Panc1 (cell line): ENCODE results near the gene SLC35E3.

Experiments
- SIN3A ChIP-seq: IDR thresholded peaks from 2 replicates; pipeline ENCODE4 v1.6.1; 2012; ENCODE audit warnings: low read depth, mild to moderate bottlenecking, low read length, moderate library complexity, borderline replicate concordance; ENCODE audit not compliant: insufficient read depth
- TF ChIP-seq, protein P1 (sequence below): fragments of 450-650 bp; IDR thresholded peaks from 2 replicates; pipeline ENCODE4 v1.5.1; 2017; ENCODE audit warnings: mild to moderate bottlenecking

DNA sequence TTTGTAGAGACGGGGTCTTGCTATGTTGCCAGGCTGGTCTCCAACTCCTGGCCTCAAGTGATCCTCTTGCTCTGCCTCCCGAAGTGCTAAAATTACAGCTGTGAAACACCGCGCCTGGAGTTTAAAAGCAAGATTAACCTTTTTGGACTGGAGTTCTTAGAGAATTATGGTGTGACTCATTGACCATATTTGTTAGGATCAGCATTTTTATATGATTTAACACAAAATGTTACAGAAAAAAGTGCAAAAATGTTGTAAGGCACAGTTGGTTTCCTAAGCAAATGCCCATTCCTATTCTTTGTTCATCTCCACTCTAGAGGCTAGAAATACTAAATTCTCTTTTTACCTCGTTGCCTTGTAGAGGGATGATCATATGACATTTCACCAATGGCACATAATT, 27.6 kb downstream of the SLC35E3 start:
- TF ChIP-seq, protein P1, sequence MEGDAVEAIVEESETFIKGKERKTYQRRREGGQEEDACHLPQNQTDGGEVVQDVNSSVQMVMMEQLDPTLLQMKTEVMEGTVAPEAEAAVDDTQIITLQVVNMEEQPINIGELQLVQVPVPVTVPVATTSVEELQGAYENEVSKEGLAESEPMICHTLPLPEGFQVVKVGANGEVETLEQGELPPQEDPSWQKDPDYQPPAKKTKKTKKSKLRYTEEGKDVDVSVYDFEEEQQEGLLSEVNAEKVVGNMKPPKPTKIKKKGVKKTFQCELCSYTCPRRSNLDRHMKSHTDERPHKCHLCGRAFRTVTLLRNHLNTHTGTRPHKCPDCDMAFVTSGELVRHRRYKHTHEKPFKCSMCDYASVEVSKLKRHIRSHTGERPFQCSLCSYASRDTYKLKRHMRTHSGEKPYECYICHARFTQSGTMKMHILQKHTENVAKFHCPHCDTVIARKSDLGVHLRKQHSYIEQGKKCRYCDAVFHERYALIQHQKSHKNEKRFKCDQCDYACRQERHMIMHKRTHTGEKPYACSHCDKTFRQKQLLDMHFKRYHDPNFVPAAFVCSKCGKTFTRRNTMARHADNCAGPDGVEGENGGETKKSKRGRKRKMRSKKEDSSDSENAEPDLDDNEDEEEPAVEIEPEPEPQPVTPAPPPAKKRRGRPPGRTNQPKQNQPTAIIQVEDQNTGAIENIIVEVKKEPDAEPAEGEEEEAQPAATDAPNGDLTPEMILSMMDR: no peak
- no peak for TF ChIP-seq SIN3A
